Activated gamma-delta T cell treated with Interleukin-2 at 50 U/mL for 16 hours (primary cell): ENCODE measurements around the gene RAD50.
A peak's percentile ranks its signal among the peaks of the same experiment; 100 is the strongest.
"Not testable (repeated sequence)": the region's sequence is repeated elsewhere in the genome, so short reads cannot be mapped to it uniquely, and the experiment has no call there.

Source experiments
- DNase-seq: peaks from one replicate; pipeline ENCODE4 v3.0.0-alpha.2; 2020

The RAD50 gene

DNA sequence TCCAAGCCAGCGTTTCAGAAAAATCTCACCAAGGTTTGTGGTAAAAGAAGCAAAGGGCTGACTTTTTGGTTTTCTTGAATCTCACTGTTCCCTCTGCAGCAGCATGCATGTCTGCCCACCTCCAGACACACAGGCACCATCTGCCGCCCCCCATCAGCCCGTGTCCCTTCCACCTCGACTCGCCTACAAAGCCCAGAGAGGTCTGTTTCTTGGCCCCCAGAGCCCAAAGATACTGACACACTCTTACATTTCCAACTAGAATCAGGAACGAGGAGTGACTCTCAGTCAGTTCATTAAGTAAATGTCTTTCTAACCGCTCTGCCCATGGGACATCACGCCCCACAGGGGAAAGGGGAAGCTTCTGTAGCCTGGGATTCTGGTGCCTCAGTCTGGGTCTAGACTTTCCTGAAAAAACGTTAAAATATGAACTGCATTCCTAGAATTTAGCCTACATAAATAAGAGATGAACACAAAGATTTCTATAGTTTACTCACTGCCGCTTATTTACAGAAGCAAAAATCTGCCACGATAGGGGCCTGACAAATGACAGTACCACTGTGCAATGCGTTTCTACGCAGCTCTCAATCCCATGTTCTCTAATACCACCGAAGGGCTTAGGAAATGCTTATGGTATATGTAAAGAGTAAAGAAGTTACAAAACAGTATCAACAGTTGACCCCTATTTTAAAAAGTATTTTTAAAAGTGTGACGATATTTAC is 121.1 kb downstream of the RAD50 start:
- no peak for DNase-seq

DNA sequence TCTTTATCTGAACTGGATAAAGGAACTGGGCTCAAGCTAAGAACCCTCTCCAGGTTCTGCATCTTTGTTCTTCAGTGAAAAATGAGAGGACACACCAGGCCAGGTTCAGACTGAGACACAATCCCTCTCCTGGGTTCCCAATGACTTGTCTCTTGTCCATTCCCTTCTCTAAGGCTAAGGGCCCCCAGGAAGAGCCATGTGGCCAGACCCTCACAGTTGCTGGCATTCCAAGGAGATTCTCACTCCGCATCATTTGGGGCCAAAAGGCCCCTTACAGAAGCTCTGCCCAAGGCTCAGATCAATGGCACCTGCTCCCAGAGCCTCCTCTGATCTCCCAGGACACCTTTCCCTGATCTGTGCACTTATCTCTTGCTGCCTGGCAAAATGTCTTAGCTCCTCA is 122.0 kb downstream of the RAD50 start:
- DNase-seq: no peak

DNA sequence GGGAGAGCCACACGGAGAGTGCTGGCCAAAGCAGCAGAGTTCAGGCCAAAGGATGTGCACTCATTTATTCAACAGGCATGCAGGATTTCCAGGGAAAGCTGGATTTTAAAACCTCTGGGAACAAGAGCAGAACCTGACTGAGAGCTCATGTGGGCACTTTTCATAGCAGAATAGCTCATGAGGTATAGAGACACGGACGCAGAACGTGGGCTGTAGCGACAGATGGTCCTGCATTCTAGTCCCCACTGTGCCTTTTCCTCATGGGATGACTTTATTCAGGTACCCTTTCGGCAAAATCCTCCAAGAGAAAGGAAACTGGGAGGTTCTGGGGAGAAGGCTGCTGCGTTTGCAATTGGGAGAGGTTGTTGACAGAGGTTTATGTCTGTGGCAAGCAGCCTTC is 122.4 kb downstream of the RAD50 start:
- DNase-seq: no peak

DNA sequence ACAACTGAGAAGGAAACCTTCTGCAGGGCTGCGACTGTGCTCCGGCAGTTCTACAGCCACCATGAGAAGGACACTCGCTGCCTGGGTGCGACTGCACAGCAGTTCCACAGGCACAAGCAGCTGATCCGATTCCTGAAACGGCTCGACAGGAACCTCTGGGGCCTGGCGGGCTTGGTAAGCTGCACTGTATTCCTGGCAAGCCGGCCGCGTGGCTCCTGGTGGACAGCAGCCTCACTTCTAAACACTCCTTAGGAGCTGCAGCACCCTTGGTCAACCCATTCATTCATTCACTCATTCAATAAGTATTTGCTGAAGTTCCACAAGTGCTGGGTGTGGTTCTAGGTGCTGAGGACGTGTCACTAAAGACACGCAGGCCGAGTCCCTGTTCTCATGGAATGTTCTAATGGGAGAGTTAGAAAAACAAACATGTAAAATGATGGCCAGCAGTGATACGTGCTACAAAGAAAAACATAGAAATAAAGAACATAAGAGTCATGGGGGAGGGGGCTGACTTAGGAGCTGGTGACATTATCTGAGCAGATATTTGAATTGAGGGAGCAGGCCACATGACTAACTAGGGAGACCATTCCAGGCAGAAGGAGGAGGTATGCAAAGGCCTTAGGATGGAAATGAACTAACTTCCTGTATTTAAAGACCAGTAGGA is 123.1 kb downstream of the RAD50 start:
- DNase-seq: no peak

GRCh38 chr5:132680780-132681475 is 124.2 kb downstream of the RAD50 start:
- DNase-seq: no peak

DNA sequence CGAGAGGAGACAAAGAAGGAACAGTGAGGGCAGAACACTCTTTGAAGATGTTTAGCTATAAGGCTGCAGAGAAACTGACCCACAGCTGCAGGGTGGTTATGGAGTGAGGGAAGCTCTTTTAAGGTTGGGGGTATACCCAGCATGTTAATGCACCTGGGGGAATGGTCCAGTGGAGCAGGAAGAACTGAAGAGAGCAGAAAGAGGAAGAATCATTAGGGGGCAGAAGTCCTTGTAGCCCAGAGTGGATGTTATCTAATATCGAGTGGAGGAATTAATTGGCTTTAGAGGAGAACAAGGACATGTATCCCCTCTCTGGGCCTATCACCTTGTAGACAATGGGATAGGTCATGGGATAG is 124.7 kb downstream of the RAD50 start:
- no peak for DNase-seq

DNA sequence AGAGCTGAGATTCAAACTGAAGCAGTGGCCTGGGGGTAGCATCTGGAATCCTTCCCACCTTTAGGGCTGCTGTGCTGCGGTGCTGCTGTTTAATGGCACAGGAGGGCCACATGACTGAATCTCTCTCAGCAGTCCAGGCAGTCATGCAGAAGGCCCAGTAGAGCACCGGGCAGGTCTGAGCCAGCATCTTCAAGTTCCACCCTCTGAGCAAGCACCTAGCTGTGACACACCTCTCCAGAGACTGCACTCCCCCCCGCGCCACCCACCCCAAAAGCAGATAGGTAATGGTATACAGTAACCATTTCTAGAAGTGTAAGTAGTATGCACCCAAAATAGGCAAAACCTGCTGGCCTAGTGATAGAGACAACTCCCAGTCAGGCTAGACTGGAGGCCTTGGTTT is 125.2 kb downstream of the RAD50 start:
- DNase-seq: no peak

DNA sequence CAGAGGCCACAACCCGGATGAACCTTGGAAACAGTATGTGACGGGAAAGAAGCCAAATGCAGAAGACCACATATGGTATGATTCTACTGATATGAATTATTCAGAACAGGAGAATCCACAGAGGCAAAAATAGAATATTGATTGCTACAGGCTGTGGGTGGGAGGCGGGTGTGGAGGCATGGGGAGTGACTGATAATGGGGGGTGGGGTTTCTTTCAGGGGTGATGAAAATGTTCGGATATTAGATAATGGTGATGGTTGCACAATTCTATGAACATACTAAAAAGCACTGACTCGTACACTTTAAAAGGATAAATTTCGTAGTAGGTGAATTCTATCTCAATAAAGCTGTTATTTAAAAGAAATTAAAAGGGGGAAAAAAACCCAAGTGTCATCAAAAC is 127.7 kb downstream of the RAD50 start:
- no peak for DNase-seq

- no peak for DNase-seq
Measured at GRCh38 chr5:132684922-132685720, 128.3 kb downstream of the RAD50 start.

DNA sequence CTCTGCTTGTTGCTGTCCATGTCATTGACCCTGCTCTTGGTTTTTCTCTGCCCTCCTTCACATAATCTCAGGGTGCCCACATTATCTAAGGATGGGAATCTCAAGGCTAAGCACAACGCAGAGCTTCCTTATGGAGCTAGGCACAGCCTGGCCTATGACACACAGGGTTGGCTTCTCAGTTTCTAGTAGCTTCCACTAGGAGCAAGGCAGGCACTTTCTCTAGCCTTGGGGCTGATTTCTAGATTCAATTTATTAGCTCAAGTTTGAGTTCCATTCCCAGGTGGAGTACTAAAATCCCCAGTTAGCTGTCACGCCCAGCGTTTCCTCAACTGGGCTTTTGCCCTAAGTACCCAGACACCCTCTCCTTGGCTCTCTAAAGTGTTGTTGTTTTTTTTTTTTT is 129.4 kb downstream of the RAD50 start:
- DNase-seq: no peak

DNA sequence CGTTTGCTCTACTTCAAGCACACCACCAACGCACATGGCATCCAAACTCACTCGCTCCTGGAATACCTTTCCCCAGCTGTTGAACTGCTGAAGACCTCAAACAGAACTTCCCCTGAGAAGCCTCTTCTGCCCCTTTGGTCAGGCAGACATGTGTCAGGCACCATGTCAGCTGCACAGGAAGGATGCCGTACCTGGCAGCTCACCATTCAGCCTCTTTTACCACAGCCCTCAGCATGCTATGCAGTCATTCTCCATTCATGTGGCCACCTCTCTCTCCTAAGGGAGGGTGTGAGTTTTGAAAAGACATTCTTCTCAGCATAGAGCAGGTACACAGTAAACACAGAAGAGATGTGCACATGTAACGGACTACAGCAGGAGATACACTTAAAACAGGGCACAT is 131.2 kb downstream of the RAD50 start:
- peak; percentile 53 for DNase-seq

- DNase-seq: no peak
Measured at GRCh38 chr5:132688536-132689339, 132.0 kb downstream of the RAD50 start.

GRCh38 chr5:132689513-132689912 is 132.7 kb downstream of the RAD50 start:
- no peak for DNase-seq

DNA sequence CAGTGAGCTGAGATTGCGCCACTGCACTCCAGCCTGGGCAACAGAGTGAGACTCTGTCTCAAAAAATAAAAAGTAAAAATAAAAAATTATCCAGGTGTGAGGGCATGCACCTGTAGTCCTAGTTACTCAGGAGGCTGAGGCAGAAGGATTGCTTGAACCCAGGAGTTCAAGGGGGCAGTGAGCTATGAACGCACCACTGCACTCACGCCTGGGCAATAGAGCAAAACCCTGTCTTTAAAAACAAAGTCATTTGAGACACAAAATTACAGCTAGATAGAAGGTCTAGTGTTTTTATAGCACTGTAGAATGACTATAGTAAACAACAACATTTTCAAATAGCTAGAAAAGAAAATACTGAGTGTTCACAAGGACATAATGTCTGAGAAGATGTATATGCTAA is 133.4 kb downstream of the RAD50 start:
- DNase-seq: no peak

DNA sequence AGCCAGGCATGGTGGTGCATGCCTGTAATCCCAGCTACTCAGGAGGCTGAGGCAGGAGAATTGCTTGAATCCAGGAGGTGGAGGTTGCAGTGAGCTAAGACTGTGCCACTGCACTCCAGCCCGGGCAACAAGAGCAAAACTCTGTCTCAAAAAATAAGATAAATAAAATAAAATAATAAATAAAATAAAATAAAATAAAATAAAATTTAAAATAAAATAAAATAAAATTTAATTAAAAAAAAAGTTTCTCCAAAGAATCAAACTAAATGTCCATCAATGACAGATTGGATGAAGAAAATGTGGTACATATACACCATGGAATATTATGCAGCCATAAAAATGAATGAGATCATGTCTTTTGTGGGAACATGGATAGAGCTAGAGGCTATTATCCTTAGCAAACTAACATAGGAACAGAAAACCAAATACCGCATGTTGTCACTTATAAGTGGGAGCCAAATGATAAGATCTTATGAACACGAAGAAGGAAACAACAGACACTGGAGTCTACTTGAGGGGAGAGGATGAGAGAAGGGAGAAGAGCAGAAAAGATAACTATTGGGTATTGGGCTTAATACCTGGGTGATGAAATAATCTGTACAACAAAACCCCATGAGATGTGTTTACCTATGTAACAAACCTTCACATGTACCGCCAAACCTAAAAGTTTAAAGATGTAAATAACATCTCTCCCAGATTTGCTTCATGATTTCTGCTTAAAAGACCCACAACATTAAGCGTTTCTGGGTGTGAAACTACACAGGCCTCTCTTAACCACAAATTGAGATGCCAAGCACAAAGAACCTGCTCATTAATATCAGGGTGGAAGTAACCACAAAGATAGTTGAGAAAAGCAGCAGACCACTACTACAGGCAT is 135.2 kb downstream of the RAD50 start:
- not testable (repeated sequence) for DNase-seq

- DNase-seq: no peak
Measured at GRCh38 chr5:132692632-132692967, 135.8 kb downstream of the RAD50 start.
